Activated naive CD8-positive, alpha-beta T cell (primary cell): ENCODE measurements around the gene IL23A.
"Not testable (repeated sequence)": the region's sequence is repeated elsewhere in the genome, so short reads cannot be mapped to it uniquely, and the experiment has no call there.

Source experiments
- H3K27ac Mint-ChIP-seq: one replicate; pipeline ENCODE4 v1.8.0; 2021; ENCODE audit warnings: mixed read lengths
- H3K27me3 Mint-ChIP-seq: one replicate; pipeline ENCODE4 v1.8.0; 2021; ENCODE audit warnings: mixed read lengths
- H3K36me3 Mint-ChIP-seq: one replicate; pipeline ENCODE4 v1.8.0; 2021; ENCODE audit warnings: mixed read lengths
- H3K4me1 Mint-ChIP-seq: one replicate; pipeline ENCODE4 v1.8.0; 2021; ENCODE audit warnings: low read depth, mixed read lengths
- H3K4me3 Mint-ChIP-seq: one replicate; pipeline ENCODE4 v1.8.0; 2021; ENCODE audit warnings: mild to moderate bottlenecking, mixed read lengths
- H3K9me3 Mint-ChIP-seq: one replicate; pipeline ENCODE4 v1.8.0; 2021; ENCODE audit warnings: low read depth, mixed read lengths

IL23A gene

GRCh38 chr12:56315249-56315621 is 23.4 kb upstream of the IL23A start:
- Mint-ChIP-seq H3K27ac (peak overlapping the region; percentile 99), H3K9me3 (no peaks in the 10 kb centered on the region), H3K36me3 (peaks cover 2% of the 10 kb centered on the region), H3K4me3 (peak overlapping the region; percentile 98), H3K27me3 (no peaks in the 10 kb centered on the region), H3K4me1 (peaks cover 11% of the 10 kb centered on the region)

GRCh38 chr12:56315622-56316473 is 22.8 kb upstream of the IL23A start, which contains the start of gene CNPY2:
Gene CNPY2, minus strand, starts transcription at chr12:56315988. Its CDS starts 771 bp downstream, at chr12:56315217.
- peaks cover 11% of the 10 kb centered on the region for H3K4me1 Mint-ChIP-seq
- H3K36me3 Mint-ChIP-seq: peaks cover 2% of the 10 kb centered on the region
- no peaks in the 10 kb centered on the region for H3K27me3 Mint-ChIP-seq
- peak within 1 kb of the TSS; percentile 98 for H3K4me3 Mint-ChIP-seq
- H3K27ac Mint-ChIP-seq: peak within 1 kb of the TSS; percentile 99
- no peaks in the 10 kb centered on the region for H3K9me3 Mint-ChIP-seq

GRCh38 chr12:56317675-56318074 is 21.0 kb upstream of the IL23A start:
- Mint-ChIP-seq H3K27me3 (no peaks in the 10 kb centered on the region), H3K27ac (peak overlapping the region; percentile 78), H3K36me3 (peaks cover 2% of the 10 kb centered on the region), H3K4me1 (peaks cover 11% of the 10 kb centered on the region), H3K4me3 (no peak overlapping the region), H3K9me3 (no peaks in the 10 kb centered on the region)

GRCh38 chr12:56321027-56321426 is 17.7 kb upstream of the IL23A start:
- H3K27ac Mint-ChIP-seq: peak overlapping the region; percentile 10
- no peaks in the 10 kb centered on the region for H3K9me3 Mint-ChIP-seq
- H3K4me1 Mint-ChIP-seq: peaks cover 4% of the 10 kb centered on the region
- no peak overlapping the region for H3K4me3 Mint-ChIP-seq
- no peaks in the 10 kb centered on the region for H3K27me3 Mint-ChIP-seq
- H3K36me3 Mint-ChIP-seq: peaks cover 2% of the 10 kb centered on the region

GRCh38 chr12:56321610-56322009 is 17.1 kb upstream of the IL23A start:
- H3K4me3 Mint-ChIP-seq, H3K27ac Mint-ChIP-seq, H3K27me3 Mint-ChIP-seq, H3K9me3 Mint-ChIP-seq, H3K4me1 Mint-ChIP-seq, H3K36me3 Mint-ChIP-seq: not testable (repeated sequence)

- Mint-ChIP-seq H3K36me3 (peaks cover 5% of the 10 kb centered on the region), H3K27me3 (no peaks in the 10 kb centered on the region), H3K4me3 (no peak overlapping the region), H3K9me3 (no peaks in the 10 kb centered on the region), H3K27ac (no peak overlapping the region), H3K4me1 (peaks cover 2% of the 10 kb centered on the region)
Measured at GRCh38 chr12:56324206-56324605, 14.5 kb upstream of the IL23A start.

GRCh38 chr12:56326126-56326525 is 12.6 kb upstream of the IL23A start:
- Mint-ChIP-seq H3K27me3 (no peaks in the 10 kb centered on the region), H3K4me1 (peaks cover 2% of the 10 kb centered on the region), H3K27ac (no peak overlapping the region), H3K9me3 (no peaks in the 10 kb centered on the region), H3K36me3 (peaks cover 5% of the 10 kb centered on the region), H3K4me3 (no peak overlapping the region)

GRCh38 chr12:56326533-56326932 is 12.2 kb upstream of the IL23A start:
- Mint-ChIP-seq H3K4me1 (peaks cover 5% of the 10 kb centered on the region), H3K4me3 (no peak overlapping the region), H3K27ac (no peak overlapping the region), H3K9me3 (no peaks in the 10 kb centered on the region), H3K36me3 (peaks cover 5% of the 10 kb centered on the region), H3K27me3 (no peaks in the 10 kb centered on the region)

- Mint-ChIP-seq H3K9me3 (no peaks in the 10 kb centered on the region), H3K36me3 (peaks cover 5% of the 10 kb centered on the region), H3K27ac (peak overlapping the region; percentile 7), H3K4me3 (no peak overlapping the region), H3K27me3 (no peaks in the 10 kb centered on the region), H3K4me1 (peaks cover 24% of the 10 kb centered on the region)
Measured at GRCh38 chr12:56330936-56331490, 7.7 kb upstream of the IL23A start.

GRCh38 chr12:56332512-56333196 is 6.0 kb upstream of the IL23A start:
- H3K27ac Mint-ChIP-seq: peak overlapping the region; percentile 99
- H3K9me3 Mint-ChIP-seq: no peaks in the 10 kb centered on the region
- peak overlapping the region; percentile 93 for H3K4me3 Mint-ChIP-seq
- H3K4me1 Mint-ChIP-seq: peaks cover 35% of the 10 kb centered on the region
- H3K27me3 Mint-ChIP-seq: no peaks in the 10 kb centered on the region
- H3K36me3 Mint-ChIP-seq: peaks cover 5% of the 10 kb centered on the region

- Mint-ChIP-seq H3K36me3 (peaks cover 2% of the 10 kb centered on the region), H3K9me3 (no peaks in the 10 kb centered on the region), H3K4me3 (peak overlapping the region; percentile 93), H3K4me1 (peaks cover 41% of the 10 kb centered on the region), H3K27me3 (no peaks in the 10 kb centered on the region), H3K27ac (peak overlapping the region; percentile 99)
Measured at GRCh38 chr12:56333197-56333678, 5.4 kb upstream of the IL23A start.

- peaks cover 44% of the 10 kb centered on the region for H3K4me1 Mint-ChIP-seq
- peak within 1 kb of the TSS; percentile 99 for H3K27ac Mint-ChIP-seq
- H3K9me3 Mint-ChIP-seq: no peaks in the 10 kb centered on the region
- no peaks in the 10 kb centered on the region for H3K27me3 Mint-ChIP-seq
- peaks cover 2% of the 10 kb centered on the region for H3K36me3 Mint-ChIP-seq
- peak within 1 kb of the TSS; percentile 93 for H3K4me3 Mint-ChIP-seq
Measured at GRCh38 chr12:56333679-56334489, 4.8 kb upstream of the IL23A start, which contains the start of gene PAN2. Gene PAN2, minus strand, starts transcription at chr12:56334000. Its CDS starts 906 bp downstream, at chr12:56333094.

- Mint-ChIP-seq H3K27me3 (no peaks in the 10 kb centered on the region), H3K4me3 (peak overlapping the region; percentile 93), H3K4me1 (peaks cover 50% of the 10 kb centered on the region), H3K9me3 (no peaks in the 10 kb centered on the region), H3K36me3 (peaks cover 7% of the 10 kb centered on the region), H3K27ac (peak overlapping the region; percentile 99)
Measured at GRCh38 chr12:56334490-56334793, 4.2 kb upstream of the IL23A start.

GRCh38 chr12:56335527-56335926 is 3.2 kb upstream of the IL23A start:
- H3K4me3 Mint-ChIP-seq, H3K27me3 Mint-ChIP-seq, H3K9me3 Mint-ChIP-seq, H3K27ac Mint-ChIP-seq: not testable (repeated sequence)
- peaks cover 59% of the 10 kb centered on the region for H3K4me1 Mint-ChIP-seq
- H3K36me3 Mint-ChIP-seq: peaks cover 11% of the 10 kb centered on the region
